G401 (cell line): Measurements from ENCODE around the gene MRPL53. TPM values are rescaled to one million over a fixed set of nuclear protein-coding genes. Genes with fewer than 3 reads are reported as not detected.
A peak's percentile ranks its signal among the peaks of the same experiment; 100 is the strongest.

Experiments used
- DNase-seq: peaks from one replicate; pipeline ENCODE4 v3.0.0-alpha.2; 2015; ENCODE audit warnings: low spot score
- in situ Hi-C: cut with HindIII; loops from 2 replicates; pipeline ENCODE4 v1.10.0; 2016; ENCODE audit warnings: low sequenced_read_pairs, mixed read lengths
- total RNA-seq: library from RNA; depleted of rRNA; stranded (reverse); fragments of >200 nt; shearing (Covaris generic); gene quantifications from 2 replicates; pipeline ENCODE4 v1.2.3, GENCODE V29; 2014; rRNA removed

Gene MRPL53
- 33.2 and 58.9 TPM in 2 replicates for total RNA-seq

GRCh38 chr2:74472086-74472944 is at the start of gene MRPL53:
TSS of gene MRPL53 (minus strand) at chr2:74472680. CDS start at chr2:74472660, 20 bp downstream.
- peak; percentile 95 for DNase-seq
- in situ Hi-C loops: no loop called here

GRCh38 chr2:74516650-74517049 is 44.2 kb upstream of the MRPL53 start:
- in situ Hi-C loops: no loop called here
- no peak for DNase-seq

GRCh38 chr2:74515981-74516633 is 43.6 kb upstream of the MRPL53 start:
- in situ Hi-C loops: no loop called here
- DNase-seq: peak; percentile 50

GRCh38 chr2:74515271-74515980 is 42.9 kb upstream of the MRPL53 start:
- in situ Hi-C loops: no loop called here
- DNase-seq: no peak

GRCh38 chr2:74514368-74515270 is 42.1 kb upstream of the MRPL53 start, which contains the start of gene TLX2:
TSS of gene TLX2 (plus strand) at chr2:74514450. CDS start at chr2:74514807, 357 bp downstream.
- in situ Hi-C loops: no loop called here
- no peak for DNase-seq

- in situ Hi-C loops: no loop called here
- DNase-seq: no peak
These were observed 41.3 kb upstream of the MRPL53 start for GRCh38 chr2:74513605-74514367.

- in situ Hi-C loops: no loop called here
- DNase-seq: no peak
These were observed 40.5 kb upstream of the MRPL53 start for GRCh38 chr2:74512744-74513604.

GRCh38 chr2:74511104-74511989 is 38.9 kb upstream of the MRPL53 start:
- in situ Hi-C loops: no loop called here
- DNase-seq: no peak

- in situ Hi-C loops: no loop called here
- DNase-seq: no peak
These were observed 37.8 kb upstream of the MRPL53 start for GRCh38 chr2:74510272-74510671.

- peak; percentile 59 for DNase-seq
- in situ Hi-C loops: no loop called here
These were observed 35.5 kb upstream of the MRPL53 start for GRCh38 chr2:74507926-74508520.

- in situ Hi-C loops: no loop called here
- DNase-seq: peak; percentile 99
These were observed 34.9 kb upstream of the MRPL53 start, which contains the start of gene PCGF1 for GRCh38 chr2:74507145-74507925. TSS of gene PCGF1 (minus strand) at chr2:74507695. CDS start at chr2:74507668, 27 bp downstream.

- DNase-seq: no peak
- in situ Hi-C loops: no loop called here
These were observed 33.2 kb upstream of the MRPL53 start for GRCh38 chr2:74505448-74506246.

- in situ Hi-C loops: no loop called here
- DNase-seq: no peak
These were observed 32.1 kb upstream of the MRPL53 start for GRCh38 chr2:74504591-74504990.
